Right renal cortex interstitium (tissue), 3 donors: Measurements from ENCODE around the gene SHLD1. TPM values are rescaled to one million over a fixed set of nuclear protein-coding genes. Genes with fewer than 3 reads are reported as not detected.
"Not testable (repeated sequence)": the region's sequence is repeated elsewhere in the genome, so short reads cannot be mapped to it uniquely, and the experiment has no call there.

ENCODE experiments used
- DNase-seq, 3 donors: peaks; one replicate each; pipeline ENCODE4 v3.0.0-alpha.2; 2013; ENCODE audit warnings: low read depth in 3 of 3, low spot score in 2 of 3
- polyA plus RNA-seq, 3 donors: library from polyadenylated mRNA; unstranded; fragments of 120-200 nt; gene quantifications; one replicate each; pipeline ENCODE4 v1.2.1, GENCODE V29; 2013; ENCODE audit not compliant: insufficient read length in 3 of 3

Gene SHLD1
- polyA plus RNA-seq, 3 donors, result 9.0 to 12.2 (median 10.4) TPM

DNA sequence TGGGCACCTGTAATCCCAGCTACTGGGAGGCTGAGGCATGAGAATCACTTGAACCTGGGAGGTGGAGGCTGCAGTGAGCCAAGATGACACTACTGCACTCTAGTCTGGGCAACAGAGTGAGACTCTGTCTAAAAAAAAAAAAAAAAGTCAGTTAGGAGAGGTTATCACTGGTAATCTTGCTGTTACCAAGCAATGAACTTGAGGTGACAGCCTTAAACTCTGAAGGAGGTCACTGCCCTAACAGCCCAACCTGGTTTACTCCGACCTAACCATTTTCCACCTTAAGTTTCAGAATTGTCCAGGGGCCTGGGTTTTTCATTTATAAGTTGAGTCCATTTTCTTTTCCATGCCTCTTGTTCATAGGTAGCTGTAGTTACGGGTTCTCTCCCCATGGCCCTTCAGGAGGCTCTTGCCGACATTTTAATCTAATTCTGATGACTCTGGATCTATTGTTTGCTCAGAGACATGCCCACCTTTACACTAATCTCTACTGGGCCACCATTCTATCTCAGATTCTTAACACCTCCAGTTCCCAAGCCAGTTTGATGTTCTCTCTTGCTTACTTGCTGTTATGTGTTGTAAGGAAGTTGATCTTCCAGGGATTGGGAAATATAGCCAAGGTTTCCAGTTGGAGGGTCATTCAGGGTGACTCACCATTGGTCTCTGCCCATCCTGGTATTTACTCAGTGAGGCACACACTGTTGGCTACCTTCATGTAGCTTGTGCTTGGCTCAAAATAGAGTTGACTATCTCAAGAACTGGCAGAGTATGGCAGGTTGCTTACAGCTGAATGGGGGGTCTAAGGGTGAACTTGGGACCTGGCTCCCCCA lies 29.1 kb downstream of the SHLD1 start:
- DNase-seq, result no peak

DNA sequence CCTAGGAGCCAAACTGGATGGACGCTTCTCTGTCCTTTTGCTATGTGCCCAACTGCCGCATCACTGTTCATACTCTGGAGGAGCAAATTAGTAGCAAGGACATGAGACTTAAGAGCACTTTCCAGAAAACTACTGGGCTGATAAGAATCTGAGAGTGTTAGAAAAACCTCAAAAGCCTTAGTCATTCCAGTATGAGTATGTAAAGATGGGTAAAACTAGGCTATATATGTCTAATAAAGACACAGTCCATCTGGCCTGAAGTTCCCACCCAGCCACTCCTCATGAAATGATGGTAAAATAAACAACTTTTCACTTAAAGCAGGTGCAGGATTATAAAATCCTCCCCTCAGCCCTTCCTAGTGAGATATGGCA lies 30.6 kb downstream of the SHLD1 start:
- no peak for DNase-seq

GRCh38 chr20:5781367-5781766 lies 31.2 kb downstream of the SHLD1 start:
- not testable (repeated sequence) for DNase-seq

GRCh38 chr20:5781798-5782750 lies 31.9 kb downstream of the SHLD1 start:
- no peak for DNase-seq

- no peak for DNase-seq
These were observed 34.5 kb downstream of the SHLD1 start for GRCh38 chr20:5784735-5785134.

DNA sequence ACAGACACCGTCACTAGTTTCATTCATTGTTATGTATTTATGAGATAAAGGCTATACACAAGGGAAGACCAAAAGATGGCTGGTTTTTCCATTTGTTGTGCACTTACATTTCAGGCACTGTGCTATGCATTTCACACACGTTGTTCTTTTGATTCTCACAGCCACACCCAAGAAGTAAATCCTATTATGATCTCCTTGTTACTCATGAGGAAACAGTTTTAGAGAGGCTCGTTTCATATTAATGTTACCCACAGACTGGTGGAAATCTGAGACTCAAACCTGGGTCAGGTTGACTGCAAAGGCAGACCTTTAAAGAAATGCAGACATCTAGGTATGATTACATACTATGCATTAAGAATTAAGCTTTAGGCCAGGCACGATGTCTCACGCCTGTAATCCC lies 34.9 kb downstream of the SHLD1 start:
- no peak for DNase-seq

GRCh38 chr20:5786930-5787795 lies 37.0 kb downstream of the SHLD1 start:
- DNase-seq, result no peak

DNA sequence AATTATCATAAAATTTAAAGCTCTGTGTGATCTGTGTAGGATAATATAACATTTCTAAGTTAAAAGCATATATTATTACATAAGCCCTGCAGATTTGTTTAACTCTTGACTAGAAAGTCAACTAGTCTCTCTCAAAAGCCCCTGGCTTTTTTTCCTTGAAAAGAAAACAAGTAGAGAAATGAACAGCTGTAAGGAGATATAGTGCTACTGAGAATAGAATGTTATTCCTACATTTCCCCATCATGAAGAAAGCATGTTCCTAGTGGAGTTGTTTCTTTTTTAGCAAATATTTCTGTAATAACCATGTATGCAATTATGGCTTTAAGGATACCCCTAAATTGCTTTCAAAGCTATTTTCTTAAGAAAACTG lies 37.6 kb downstream of the SHLD1 start:
- DNase-seq, result no peak

GRCh38 chr20:5788385-5788895 lies 38.2 kb downstream of the SHLD1 start:
- peak; percentile 69 to 75 (median 71) for DNase-seq

GRCh38 chr20:5789827-5790226 lies 39.6 kb downstream of the SHLD1 start:
- no peak for DNase-seq

- no peak for DNase-seq
These were observed 43.7 kb downstream of the SHLD1 start for GRCh38 chr20:5793916-5794315.

DNA sequence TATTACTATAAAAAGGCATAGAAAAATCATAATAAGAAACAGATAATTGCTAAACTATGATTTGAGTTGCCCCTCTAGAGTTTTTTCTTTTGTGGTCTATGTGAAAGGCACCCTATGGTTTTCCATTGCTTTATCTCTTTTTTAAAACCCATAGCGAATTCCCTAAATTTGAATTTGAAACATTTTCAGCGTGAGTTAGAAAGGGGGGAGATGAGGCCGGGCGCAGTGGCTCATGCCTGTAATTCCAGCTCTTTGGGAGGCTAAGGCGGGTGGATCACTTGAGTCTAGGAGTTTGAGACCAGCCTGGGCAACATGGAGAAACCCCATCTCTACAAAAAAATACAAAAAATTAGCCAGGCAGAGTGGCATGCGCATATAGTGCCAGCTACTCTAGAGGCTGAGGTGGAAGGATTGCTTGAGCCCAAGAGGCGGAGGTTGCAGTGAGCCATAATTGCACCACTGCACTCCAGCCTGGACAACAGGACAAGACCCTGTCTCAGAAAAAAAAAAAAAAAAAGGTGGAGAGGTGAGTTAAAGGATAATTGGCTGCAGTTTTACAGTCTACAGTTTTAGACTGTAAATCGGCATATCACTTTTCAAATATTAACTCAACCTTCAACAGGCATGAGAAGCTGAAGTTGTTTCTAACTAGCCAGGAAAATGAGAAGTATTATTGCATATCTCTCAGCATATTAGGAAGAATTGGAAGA lies 46.3 kb downstream of the SHLD1 start:
- no peak for DNase-seq

DNA sequence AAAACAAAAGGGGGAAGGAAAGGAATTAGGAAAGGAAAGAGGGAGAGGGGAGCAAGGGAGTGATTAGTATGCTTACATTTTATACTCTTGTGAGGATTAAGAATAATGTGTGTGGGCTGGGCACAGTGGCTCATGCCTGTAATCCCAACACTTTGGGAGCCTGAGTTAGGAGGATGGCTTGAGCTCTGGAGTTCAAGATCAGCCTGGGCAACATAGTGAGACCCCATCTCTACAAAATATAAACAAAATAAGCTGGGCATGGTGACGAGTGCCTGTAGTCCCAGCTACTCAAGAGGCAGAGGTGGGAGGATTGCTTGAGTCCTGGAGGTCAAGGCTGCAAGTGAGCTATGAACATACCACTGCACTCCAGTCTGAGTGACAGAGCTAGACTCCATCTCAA lies 47.0 kb downstream of the SHLD1 start:
- DNase-seq, result no peak

GRCh38 chr20:5797843-5798462 lies 47.8 kb downstream of the SHLD1 start:
- DNase-seq, result no peak

- DNase-seq, result not testable (repeated sequence)
These were observed 53.6 kb downstream of the SHLD1 start for GRCh38 chr20:5803754-5804303.

DNA sequence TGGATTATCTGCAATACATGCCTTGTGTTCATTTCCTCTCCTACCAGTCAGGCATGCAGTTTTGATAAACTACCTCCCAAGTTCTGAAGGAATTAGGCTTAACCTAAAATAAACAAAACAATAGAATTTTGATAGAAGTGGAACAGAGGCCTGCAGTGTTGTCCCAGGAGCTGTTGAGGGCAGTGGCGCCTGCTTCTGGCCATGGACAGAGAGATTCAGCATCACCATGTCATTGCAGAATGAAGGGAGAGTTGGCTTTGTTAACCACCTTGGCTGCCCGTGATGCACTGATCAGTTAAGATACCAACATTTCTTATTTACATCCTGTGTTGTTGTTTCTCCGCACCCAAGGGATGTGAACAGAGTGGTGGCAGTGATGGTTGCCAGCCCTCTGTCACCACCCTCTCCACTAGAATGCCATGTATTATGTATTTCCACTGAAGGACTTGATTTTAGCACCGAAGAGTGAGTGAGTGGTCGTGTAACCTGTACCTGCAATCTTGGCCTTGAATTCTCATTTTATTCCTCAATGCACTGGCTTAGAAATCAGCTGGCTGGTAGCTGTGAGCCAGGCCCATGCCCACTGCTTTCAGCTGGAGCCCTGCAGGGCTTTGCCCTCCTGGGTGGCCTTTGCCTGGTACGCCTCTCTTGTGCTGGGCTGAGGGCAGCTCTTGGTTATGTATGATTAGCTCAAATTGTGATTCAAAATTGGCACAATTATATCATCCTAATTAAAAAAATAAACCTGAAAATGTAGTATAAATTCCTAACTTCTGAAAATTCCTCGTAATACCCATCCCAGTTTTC lies 56.5 kb downstream of the SHLD1 start:
- DNase-seq, result no peak

GRCh38 chr20:5807431-5807830 lies 57.2 kb downstream of the SHLD1 start:
- no peak for DNase-seq

- DNase-seq, result no peak
These were observed 58.7 kb downstream of the SHLD1 start for GRCh38 chr20:5808901-5809300.
